Hepatocyte (in vitro differentiated cells): ENCODE measurements around the gene TMEM176B.

Experiments used
- EZH2 ChIP-seq: fragments of 200-600 bp; sonication (generic); IDR thresholded peaks from 2 replicates; pipeline ENCODE4 v1.6.1; 2016; ENCODE audit warnings: antibody characterized with exemption, mild to moderate bottlenecking, borderline replicate concordance
- EZH2phosphoT487 ChIP-seq: fragments of 200-600 bp; sonication (generic); IDR thresholded peaks from one replicate; pipeline ENCODE4 v1.6.1; 2018; ENCODE audit warnings: antibody characterized with exemption, mild to moderate bottlenecking, low read depth, moderate library complexity; ENCODE audit not compliant: unreplicated experiment, severe bottlenecking
- TF ChIP-seq, protein P1 (sequence below): fragments of 200-600 bp; sonication (generic); IDR thresholded peaks from 2 replicates; pipeline ENCODE4 v1.5.1; 2016; ENCODE audit warnings: antibody characterized with exemption, mild to moderate bottlenecking; ENCODE audit not compliant: poor library complexity

GRCh38 chr7:150784954-150785353 lies 15.2 kb downstream of the TMEM176B start:
- TF ChIP-seq, protein P1, sequence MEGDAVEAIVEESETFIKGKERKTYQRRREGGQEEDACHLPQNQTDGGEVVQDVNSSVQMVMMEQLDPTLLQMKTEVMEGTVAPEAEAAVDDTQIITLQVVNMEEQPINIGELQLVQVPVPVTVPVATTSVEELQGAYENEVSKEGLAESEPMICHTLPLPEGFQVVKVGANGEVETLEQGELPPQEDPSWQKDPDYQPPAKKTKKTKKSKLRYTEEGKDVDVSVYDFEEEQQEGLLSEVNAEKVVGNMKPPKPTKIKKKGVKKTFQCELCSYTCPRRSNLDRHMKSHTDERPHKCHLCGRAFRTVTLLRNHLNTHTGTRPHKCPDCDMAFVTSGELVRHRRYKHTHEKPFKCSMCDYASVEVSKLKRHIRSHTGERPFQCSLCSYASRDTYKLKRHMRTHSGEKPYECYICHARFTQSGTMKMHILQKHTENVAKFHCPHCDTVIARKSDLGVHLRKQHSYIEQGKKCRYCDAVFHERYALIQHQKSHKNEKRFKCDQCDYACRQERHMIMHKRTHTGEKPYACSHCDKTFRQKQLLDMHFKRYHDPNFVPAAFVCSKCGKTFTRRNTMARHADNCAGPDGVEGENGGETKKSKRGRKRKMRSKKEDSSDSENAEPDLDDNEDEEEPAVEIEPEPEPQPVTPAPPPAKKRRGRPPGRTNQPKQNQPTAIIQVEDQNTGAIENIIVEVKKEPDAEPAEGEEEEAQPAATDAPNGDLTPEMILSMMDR: no peak
- TF ChIP-seq EZH2: no peak
- no peak for TF ChIP-seq EZH2phosphoT487
